NCI-H187 (cell line): ENCODE data around the gene DCBLD2.

Experiments used
- DNase-seq, 2 experiments: peaks; one replicate each; lab custom pipeline; 2025; lab: John Stamatoyannopoulos, UW

DCBLD2 gene

GRCh38 chr3:98766924-98767323 is 134.6 kb downstream of the DCBLD2 start:
- DNase-seq = no peak

DNA sequence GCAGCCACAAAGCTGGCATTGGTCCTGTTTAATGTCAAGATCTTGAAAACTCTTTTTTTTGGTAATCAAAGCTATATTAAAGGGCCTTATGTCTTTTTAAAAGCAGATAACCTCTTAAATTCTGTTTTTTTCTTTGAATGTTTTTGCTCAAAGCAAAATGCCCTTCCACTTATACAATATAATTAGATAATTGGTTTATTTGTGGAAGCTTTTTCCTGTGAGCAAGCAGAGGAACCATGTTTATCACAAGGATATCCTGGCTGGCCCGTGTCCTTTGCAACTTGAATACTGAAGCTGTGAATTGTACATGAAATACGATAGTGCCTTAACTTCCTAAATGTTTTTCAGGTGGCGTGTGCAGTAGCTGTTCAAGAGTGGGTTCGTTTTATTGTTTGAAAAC is 135.8 kb downstream of the DCBLD2 start:
- DNase-seq = no peak

DNA sequence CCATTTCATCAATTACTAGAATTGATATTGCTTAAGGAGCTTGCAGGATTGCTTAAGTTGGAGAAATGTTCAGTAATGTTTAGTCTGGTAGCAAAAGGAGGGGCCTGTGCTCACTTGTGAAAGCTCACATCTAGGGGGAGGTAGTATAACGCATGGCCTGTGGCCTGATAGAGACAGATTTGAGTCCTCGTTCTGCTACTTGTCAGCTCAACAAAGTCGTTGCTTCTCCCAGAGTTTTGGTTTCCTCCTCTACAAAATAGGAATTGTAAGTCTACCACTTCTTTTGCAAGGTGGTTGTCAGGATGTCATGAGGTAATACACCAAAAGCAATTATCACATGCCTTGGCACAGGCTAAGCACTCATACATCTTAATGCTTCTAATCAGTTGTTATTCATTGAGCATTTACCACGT is 137.0 kb downstream of the DCBLD2 start:
- no peak for DNase-seq

DNA sequence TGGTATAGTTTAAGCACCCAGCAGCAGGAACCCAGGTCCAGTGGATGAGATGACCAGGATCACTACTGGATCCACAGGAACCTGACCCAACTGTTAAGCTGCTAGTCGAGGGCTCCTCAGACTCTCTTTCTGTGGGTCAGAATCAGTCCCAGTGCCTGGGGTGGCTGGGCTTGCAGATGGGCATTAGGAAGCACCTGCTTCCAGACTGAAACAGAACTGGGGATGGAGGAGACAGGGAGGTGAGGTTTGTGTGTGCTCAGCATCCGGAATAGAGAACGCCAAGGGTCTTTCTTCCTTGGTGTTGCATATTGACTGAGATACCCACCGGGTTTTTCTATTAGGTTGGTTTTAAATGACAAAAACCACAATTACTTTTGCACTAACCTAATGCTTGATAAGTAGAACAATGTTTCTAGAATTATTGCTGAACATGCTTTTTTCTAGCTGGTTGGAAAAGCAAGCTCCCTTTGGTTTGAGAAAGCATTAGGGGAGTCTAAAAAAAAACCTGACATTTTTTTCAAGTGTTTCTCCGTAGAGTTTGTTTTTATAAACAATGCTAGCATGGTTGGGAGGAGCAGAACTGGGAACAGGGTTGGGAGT is 137.6 kb downstream of the DCBLD2 start:
- DNase-seq = no peak

- no peak for DNase-seq
Observed at GRCh38 chr3:98763076-98763475, 138.4 kb downstream of the DCBLD2 start, which contains the start of gene ST3GAL6. TSS of gene ST3GAL6 (plus strand) at chr3:98763340. CDS start at chr3:98768441, 5,101 bp downstream.

GRCh38 chr3:98761643-98762229 is 139.8 kb downstream of the DCBLD2 start:
- no peak for DNase-seq

DNA sequence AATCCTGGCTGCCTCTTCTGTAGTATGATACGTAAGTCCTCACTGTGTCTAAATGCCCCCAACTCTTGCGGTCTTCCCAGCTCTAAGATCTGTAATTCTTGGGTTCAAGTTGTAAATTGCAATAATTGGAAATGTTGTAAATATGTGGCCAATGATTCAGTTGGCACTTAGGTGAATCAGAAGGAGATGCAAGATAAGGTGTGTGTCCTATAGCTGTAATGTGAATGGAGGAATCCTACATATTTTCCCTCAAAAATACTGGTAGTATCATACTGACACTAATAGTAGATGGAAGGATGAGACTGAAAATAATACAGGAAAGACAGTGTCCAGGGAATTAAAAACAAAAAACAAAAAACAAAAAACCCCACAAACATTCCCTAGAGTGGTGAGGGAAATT is 141.9 kb downstream of the DCBLD2 start:
- DNase-seq = no peak

DNA sequence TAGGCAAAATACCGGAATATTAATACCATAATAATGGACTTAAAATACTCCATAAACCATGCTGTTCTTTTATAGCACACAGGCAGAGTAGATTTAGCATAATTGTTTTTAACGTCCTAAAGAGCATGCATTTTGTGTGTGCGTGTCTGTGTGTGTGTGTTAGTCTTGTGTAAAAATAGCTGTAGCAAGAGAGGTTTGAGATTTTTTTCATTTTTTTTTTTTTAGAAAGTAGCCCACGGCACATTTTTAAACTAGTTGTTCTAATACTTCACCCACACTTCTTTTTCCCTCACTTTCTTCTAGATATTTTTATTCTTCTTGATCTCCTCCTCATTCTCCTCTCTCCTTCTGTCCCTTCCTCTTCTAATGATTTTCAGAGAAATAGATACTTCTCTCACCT is 145.9 kb downstream of the DCBLD2 start:
- DNase-seq = no peak

DNA sequence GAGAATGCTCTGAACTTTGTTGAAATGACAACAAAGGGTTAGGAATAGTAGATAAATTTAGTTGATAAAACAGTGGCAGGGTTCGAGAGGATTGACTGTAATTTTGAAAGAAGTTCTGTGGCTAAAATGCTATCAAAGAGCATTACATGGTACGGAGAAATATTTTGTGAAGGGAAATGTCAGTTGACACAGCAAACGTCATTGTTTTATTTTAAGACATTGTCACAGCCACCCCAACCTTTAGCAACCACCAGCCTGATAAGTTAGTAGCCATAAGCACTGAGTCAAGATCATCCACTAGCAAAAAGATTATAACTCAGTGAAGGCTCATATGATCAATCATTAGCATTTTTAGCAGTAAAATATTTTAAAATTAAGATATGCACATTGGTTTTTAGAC is 147.0 kb downstream of the DCBLD2 start:
- no peak for DNase-seq

- no peak for DNase-seq
Observed at GRCh38 chr3:98750276-98750919, 151.1 kb downstream of the DCBLD2 start.

DNA sequence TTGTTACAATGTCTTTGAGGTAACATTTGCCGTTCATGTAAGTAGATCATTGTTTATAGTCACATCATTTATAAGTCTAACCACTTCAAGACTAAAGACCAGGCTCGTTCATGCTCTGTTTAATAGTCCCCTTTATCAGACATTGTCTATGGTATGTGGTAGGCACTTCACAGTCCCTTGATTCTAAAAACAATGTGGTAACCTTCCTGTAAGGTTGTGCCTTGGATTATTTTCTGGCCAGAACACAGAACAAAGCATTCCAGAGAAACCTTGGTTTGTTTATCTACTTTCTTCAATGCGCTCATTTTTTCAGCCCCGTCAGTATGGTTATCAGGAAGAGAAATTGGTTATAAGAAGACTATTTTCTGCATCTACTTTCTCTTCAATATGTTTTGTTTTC is 154.6 kb downstream of the DCBLD2 start:
- no peak for DNase-seq

GRCh38 chr3:98746122-98746521 is 155.4 kb downstream of the DCBLD2 start:
- no peak for DNase-seq
